Pancreas (tissue), 10 donors: Measurements from ENCODE around the gene PPHLN1. TPM values are rescaled to one million over a fixed set of nuclear protein-coding genes. Genes with fewer than 3 reads are reported as not detected.

ENCODE experiments used
- ATAC-seq, 4 donors: fragments of 200-7000 bp; cut with Tn5 transposase; one replicate each; pipeline versions ENCODE4 v1.8.0 to v1.9.1; 2020; ENCODE audit warnings: mild to moderate bottlenecking in 4 of 4, moderate library complexity in 4 of 4
- DNase-seq, 6 donors: peaks; one replicate each; pipeline ENCODE4 v3.0.0-alpha.2; 2020
- FAIRE-seq: peaks from 2 replicates; lab custom pipeline; 2012; peaks lifted over from hg19 to GRCh38; lab: Jason Lieb, UNC
- H3K27ac ChIP-seq, 4 donors: fragments of 200-600 bp; sonication (generic); 1 replicate in 3 of 4; 2 replicates in 1 of 4; pipeline versions ENCODE4 v1.5.0 to v1.8.0; 2020
- H3K27me3 ChIP-seq, 4 donors: fragments of 200-600 bp; one replicate each; pipeline ENCODE4 v1.8.0; 2021
- H3K36me3 ChIP-seq, 3 donors: fragments of 200-600 bp; sonication (generic) in 1 of 3; one replicate each; pipeline versions ENCODE4 v1.5.0 to v1.8.0; 2020 to 2021
- H3K4me1 ChIP-seq, 3 donors: fragments of 200-600 bp; one replicate each; pipeline ENCODE4 v1.8.0; 2021
- H3K4me3 ChIP-seq, 4 donors: fragments of 200-600 bp; sonication (generic) in 2 of 4; one replicate each; pipeline versions ENCODE4 v1.5.0 to v1.8.0; 2020 to 2021
- H3K9me3 ChIP-seq, 4 donors: fragments of 200-600 bp; one replicate each; pipeline ENCODE4 v1.8.0; 2021
- CTCF ChIP-seq, 4 donors: fragments of 200-600 bp; sonication (generic) in 3 of 4; IDR thresholded peaks; one replicate each; pipeline versions ENCODE4 v1.5.0 to v1.8.0; 2021; ENCODE audit warnings: antibody characterized with exemption in 4 of 4
- WGBS, 2 donors: extraction: QIAGEN DNeasy Blood & Tissue Kit; methylation state at CpG; one replicate each; pipeline ENCODE4 v1.1.7; 2013; 5-methylcytosine and 5-hydroxymethylcytosine counted together
- intact Hi-C, 3 donors: fragments of 100-400 bp; cut with DNase I; formaldehyde crosslinking; loops; one replicate each; pipeline versions ENCODE4 v1.11.1 to v1.14.2; 2022
- polyA plus RNA-seq, 2 donors: library from polyadenylated mRNA; stranded (reverse); fragments of 200-250 nt; gene quantifications; one replicate each; pipeline ENCODE4 v1.2.3, GENCODE V29; 2013
- total RNA-seq, 6 donors: library from RNA; stranded (reverse); fragmentation: NEBNext Ultra II Directional in 4 of 6; extraction: Animal tissue kit (Norgen Biotek cat#: 25700) in 4 of 6; gene quantifications; one replicate each; pipeline versions ENCODE4 v1.2.1 to v1.2.4, GENCODE V29; 2021 to 2023
- donor health status: healthy with polysubstance abuse.
- donor health status: DM: no; HTN: no; CAD: no; lungs with moderate emphysema.
- donor health status: DM: no; HTN: no; CAD: no.
- donor health status: control.
- donor health status: control.
- donor health status: Bipolar disorder and iron deficiency.
- donor health status: DM: yes; HTN: yes; CAD: no.
- donor health status: DM: no; HTN: no; CAD: no.
- donor health status: DM: no; HTN: no; CAD: no.
- donor health status: DM: yes; HTN: yes; CAD: no.

PPHLN1 gene
- total and polyA plus RNA-seq, 8 donors = 11.1 to 26.4 (median 15.9) TPM

- TF ChIP-seq CTCF (IDR thresholded peaks at IDR 0.05) = no peak
- Histone ChIP-seq H3K36me3 (no peaks in the 10 kb centered on the region), H3K27me3 (no peaks in the 10 kb centered on the region), H3K9me3 (no peaks in the 10 kb centered on the region), H3K4me1 (no peaks in the 10 kb centered on the region), H3K27ac (no peak overlapping the region), H3K4me3 (no peak overlapping the region)
- FAIRE-seq = no peak
- WGBS, 2 donors = 11% methylated on average over 1 of the region's 1 CpG
- ATAC-seq = no peak
- DNase-seq = no peak
- intact Hi-C loops = no loop called here
Observed at GRCh38 chr12:42473561-42473960, 147.6 kb downstream of the PPHLN1 start.

- FAIRE-seq (no peak), ATAC-seq (no peak), DNase-seq (no peak)
- Histone ChIP-seq H3K27ac (no peak overlapping the region), H3K4me3 (no peak overlapping the region), H3K4me1 (no peaks in the 10 kb centered on the region), H3K36me3 (no peaks in the 10 kb centered on the region), H3K9me3 (no peaks in the 10 kb centered on the region), H3K27me3 (no peaks in the 10 kb centered on the region)
- WGBS, 2 donors = 87 to 93% methylated on average over 2 of the region's 2 CpGs
- intact Hi-C loops = no loop called here
- no peak for TF ChIP-seq CTCF (IDR thresholded peaks at IDR 0.05)
Observed at GRCh38 chr12:42474391-42474790, 148.4 kb downstream of the PPHLN1 start.

GRCh38 chr12:42475106-42475505 is 149.1 kb downstream of the PPHLN1 start:
- ATAC-seq (no peak), DNase-seq (no peak), FAIRE-seq (no peak)
- Histone ChIP-seq H3K9me3 (no peaks in the 10 kb centered on the region), H3K27me3 (no peaks in the 10 kb centered on the region), H3K27ac (no peak overlapping the region), H3K36me3 (no peaks in the 10 kb centered on the region), H3K4me1 (no peaks in the 10 kb centered on the region), H3K4me3 (no peak overlapping the region)
- no peak for TF ChIP-seq CTCF (IDR thresholded peaks at IDR 0.05)
- 77 to 80% methylated on average over 3 of the region's 3 CpGs for WGBS, 2 donors
- intact Hi-C loops = no loop called here

GRCh38 chr12:42477941-42478340 is 152.0 kb downstream of the PPHLN1 start:
- Histone ChIP-seq H3K4me3 (no peak overlapping the region), H3K36me3 (no peaks in the 10 kb centered on the region), H3K4me1 (peaks cover 0 to 3% (median 0%) of the 10 kb centered on the region in 3 donors), H3K27ac (no peak overlapping the region), H3K27me3 (no peaks in the 10 kb centered on the region), H3K9me3 (no peaks in the 10 kb centered on the region)
- FAIRE-seq = no peak
- no peak for ATAC-seq
- no peak for TF ChIP-seq CTCF (IDR thresholded peaks at IDR 0.05)
- DNase-seq = no peak
- intact Hi-C loops = no loop called here
- WGBS, 2 donors = 85 to 91% methylated on average over 1 of the region's 1 CpG

- ATAC-seq = no peak
- Histone ChIP-seq H3K27ac (no peak overlapping the region), H3K27me3 (no peaks in the 10 kb centered on the region), H3K36me3 (no peaks in the 10 kb centered on the region), H3K4me3 (no peak overlapping the region), H3K4me1 (peaks cover 0 to 4% (median 3%) of the 10 kb centered on the region in 3 donors), H3K9me3 (no peaks in the 10 kb centered on the region)
- 79 to 81% methylated on average over 1 of the region's 1 CpG for WGBS, 2 donors
- intact Hi-C loops = loop anchor here in 2 of 3 donors (10.0 kb wide), 2 partner anchors 83 to 863 kb away; no protein-coding TSS in a partner anchor
- no peak for DNase-seq
- TF ChIP-seq CTCF (IDR thresholded peaks at IDR 0.05) = no peak
- no peak for FAIRE-seq
Observed at GRCh38 chr12:42481368-42481767, 155.4 kb downstream of the PPHLN1 start.
